OCI-LY1 (cell line): ENCODE results near the gene TMPRSS3.

Experiments used
- H2AFZ ChIP-seq: fragments of 200-600 bp; sonication (generic), shearing (Covaris generic); 2 replicates; pipeline ENCODE4 v1.6.0; 2014; ENCODE audit warnings: antibody characterized with exemption, mild to moderate bottlenecking, low read length
- H3F3A ChIP-seq: fragments of 200-600 bp; sonication (generic), shearing (Covaris generic); 2 replicates; pipeline ENCODE4 v1.6.0; 2014; ENCODE audit warnings: mild to moderate bottlenecking, antibody characterized with exemption, low read length, moderate library complexity; ENCODE audit not compliant: insufficient read depth
- H3K27ac ChIP-seq: fragments of 200-600 bp; sonication (generic); 2 replicates; pipeline ENCODE4 v1.5.1; 2014; ENCODE audit warnings: low read length, mixed run types, mild to moderate bottlenecking, low read depth; ENCODE audit not compliant: poor library complexity, severe bottlenecking
- H3K27me3 ChIP-seq: fragments of 200-600 bp; sonication (generic); 2 replicates; pipeline ENCODE4 v1.6.0; 2014; ENCODE audit warnings: antibody characterized with exemption, mild to moderate bottlenecking, low read length, moderate library complexity; ENCODE audit not compliant: insufficient read depth
- H3K36me3 ChIP-seq: fragments of 200-600 bp; sonication (generic); 2 replicates; pipeline ENCODE4 v1.6.1; 2014; ENCODE audit warnings: mild to moderate bottlenecking, antibody characterized with exemption, low read length, moderate library complexity, mixed read lengths; ENCODE audit not compliant: insufficient read depth
- H3K4me1 ChIP-seq: fragments of 200-600 bp; sonication (generic); 2 replicates; pipeline ENCODE4 v1.5.1; 2014; ENCODE audit warnings: mild to moderate bottlenecking, low read length, moderate library complexity; ENCODE audit not compliant: insufficient read depth, severe bottlenecking
- H3K4me2 ChIP-seq: fragments of 200-600 bp; sonication (generic), shearing (Covaris generic); 2 replicates; pipeline ENCODE4 v1.6.1; 2014; ENCODE audit warnings: low read length
- H3K4me3 ChIP-seq: fragments of 200-600 bp; sonication (generic); 2 replicates; pipeline ENCODE4 v1.5.1; 2014; ENCODE audit warnings: low read length, low read depth, mild to moderate bottlenecking, mixed read lengths; ENCODE audit not compliant: poor library complexity, severe bottlenecking
- H3K79me2 ChIP-seq: fragments of 200-600 bp; shearing (Covaris generic); 2 replicates; pipeline ENCODE4 v1.6.1; 2016; ENCODE audit warnings: mixed run types, low read length, mixed read lengths; ENCODE audit not compliant: insufficient read depth
- H3K9ac ChIP-seq: fragments of 200-600 bp; sonication (generic), shearing (Covaris generic); 2 replicates; pipeline ENCODE4 v1.6.1; 2014; ENCODE audit warnings: mild to moderate bottlenecking, low read length, mixed read lengths
- H3K9me2 ChIP-seq: fragments of 200-600 bp; sonication (generic), shearing (Covaris generic); 2 replicates; pipeline ENCODE4 v1.6.1; 2014; ENCODE audit warnings: low read depth, mild to moderate bottlenecking, low read length, mixed read lengths
- H3K9me3 ChIP-seq: fragments of 200-600 bp; shearing (Covaris generic); 2 replicates; pipeline ENCODE4 v1.6.1; 2014; ENCODE audit warnings: low read length, mixed read lengths
- H4K20me1 ChIP-seq: fragments of 200-600 bp; sonication (generic), shearing (Covaris generic); 2 replicates; pipeline ENCODE4 v1.6.0; 2016; ENCODE audit warnings: mild to moderate bottlenecking, low read length; ENCODE audit not compliant: insufficient read depth
- EZH2 ChIP-seq: fragments of 200-600 bp; sonication (generic), shearing (Covaris generic); IDR thresholded peaks from 2 replicates; pipeline ENCODE4 v1.8.0; 2017; ENCODE audit warnings: borderline replicate concordance, mixed run types, mild to moderate bottlenecking, antibody characterized with exemption, low read length, moderate library complexity, mixed read lengths
- TF ChIP-seq, protein P1 (sequence below): fragments of 200-600 bp; sonication (generic), shearing (Covaris generic); IDR thresholded peaks from 2 replicates; pipeline ENCODE4 v1.5.1; 2017; ENCODE audit warnings: mild to moderate bottlenecking, antibody characterized with exemption, low read length, moderate library complexity, mixed read lengths

TMPRSS3 gene

DNA sequence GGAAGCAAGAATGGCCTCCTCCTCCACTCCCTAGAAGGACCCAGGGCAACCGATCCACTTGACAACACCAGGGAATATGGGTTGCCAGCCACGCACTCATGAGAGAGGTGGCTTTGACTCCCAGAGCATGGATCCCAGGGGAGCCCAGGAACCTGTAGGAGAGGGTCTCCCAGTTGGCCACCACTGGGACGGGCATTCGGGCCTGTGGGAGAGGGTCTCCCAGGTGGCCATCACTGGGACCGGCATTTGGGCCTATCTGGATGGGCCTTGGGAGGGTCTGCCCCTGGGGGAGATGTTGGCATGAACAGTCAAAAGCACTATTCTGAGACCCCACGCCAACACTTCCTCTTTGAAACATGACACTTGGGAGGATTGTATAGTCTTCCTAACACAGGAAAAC is 30.1 kb downstream of the TMPRSS3 start:
- no peaks in the 10 kb centered on the region for H3K36me3 ChIP-seq
- no peaks in the 10 kb centered on the region for H3K4me1 ChIP-seq
- no peaks in the 10 kb centered on the region for H3K9me3 ChIP-seq
- H3K9ac ChIP-seq = no peak overlapping the region
- H3K27me3 ChIP-seq = peaks cover 11% of the 10 kb centered on the region; the same call in 1 of the 2 replicates
- no peak overlapping the region for H3K4me3 ChIP-seq
- H3F3A ChIP-seq = no peaks in the 10 kb centered on the region
- no peak overlapping the region for H3K4me2 ChIP-seq
- H4K20me1 ChIP-seq = no peaks in the 10 kb centered on the region
- H3K27ac ChIP-seq = no peak overlapping the region
- TF ChIP-seq EZH2 = no peak
- TF ChIP-seq, protein P1, sequence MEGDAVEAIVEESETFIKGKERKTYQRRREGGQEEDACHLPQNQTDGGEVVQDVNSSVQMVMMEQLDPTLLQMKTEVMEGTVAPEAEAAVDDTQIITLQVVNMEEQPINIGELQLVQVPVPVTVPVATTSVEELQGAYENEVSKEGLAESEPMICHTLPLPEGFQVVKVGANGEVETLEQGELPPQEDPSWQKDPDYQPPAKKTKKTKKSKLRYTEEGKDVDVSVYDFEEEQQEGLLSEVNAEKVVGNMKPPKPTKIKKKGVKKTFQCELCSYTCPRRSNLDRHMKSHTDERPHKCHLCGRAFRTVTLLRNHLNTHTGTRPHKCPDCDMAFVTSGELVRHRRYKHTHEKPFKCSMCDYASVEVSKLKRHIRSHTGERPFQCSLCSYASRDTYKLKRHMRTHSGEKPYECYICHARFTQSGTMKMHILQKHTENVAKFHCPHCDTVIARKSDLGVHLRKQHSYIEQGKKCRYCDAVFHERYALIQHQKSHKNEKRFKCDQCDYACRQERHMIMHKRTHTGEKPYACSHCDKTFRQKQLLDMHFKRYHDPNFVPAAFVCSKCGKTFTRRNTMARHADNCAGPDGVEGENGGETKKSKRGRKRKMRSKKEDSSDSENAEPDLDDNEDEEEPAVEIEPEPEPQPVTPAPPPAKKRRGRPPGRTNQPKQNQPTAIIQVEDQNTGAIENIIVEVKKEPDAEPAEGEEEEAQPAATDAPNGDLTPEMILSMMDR = no peak
- H3K79me2 ChIP-seq = no peaks in the 10 kb centered on the region
- no peaks in the 10 kb centered on the region for H3K9me2 ChIP-seq
- no peak overlapping the region for H2AFZ ChIP-seq

DNA sequence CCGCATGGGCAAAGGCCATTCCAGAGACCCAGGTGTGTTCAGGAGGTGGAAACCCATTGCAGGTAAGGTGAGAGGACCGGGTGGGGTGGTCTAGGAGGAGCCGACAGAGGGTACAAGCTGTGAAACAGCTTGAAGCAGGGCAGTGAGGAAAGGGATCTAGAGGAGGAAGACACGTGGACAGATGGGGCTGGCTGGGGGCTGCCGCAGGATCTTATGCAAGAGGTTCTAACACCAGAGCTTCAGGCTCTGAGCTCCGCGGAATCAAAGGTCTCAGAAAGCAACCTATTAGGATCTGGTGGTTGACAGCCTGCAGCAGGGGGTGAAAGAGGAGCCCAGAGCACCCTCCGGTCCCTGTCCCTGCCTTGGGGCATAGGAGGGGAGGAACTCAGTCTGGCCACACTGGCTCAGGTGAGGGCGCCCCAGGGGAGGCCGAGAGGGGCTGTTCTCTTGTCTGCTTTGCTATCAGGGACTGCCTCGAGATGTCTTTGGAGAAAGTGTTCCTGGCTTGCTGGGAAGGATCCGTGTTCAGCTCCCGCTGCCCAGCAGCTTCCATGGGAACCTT is 31.5 kb downstream of the TMPRSS3 start:
- H3K27ac ChIP-seq = no peak overlapping the region
- H4K20me1 ChIP-seq = no peaks in the 10 kb centered on the region
- H3K4me3 ChIP-seq = no peak overlapping the region
- peaks cover 19% of the 10 kb centered on the region; the same call in 1 of the 2 replicates for H3K27me3 ChIP-seq
- no peak overlapping the region for H3K4me2 ChIP-seq
- H3K9me3 ChIP-seq = no peaks in the 10 kb centered on the region
- TF ChIP-seq EZH2 = no peak
- TF ChIP-seq, protein P1 = no peak
- H3K79me2 ChIP-seq = no peaks in the 10 kb centered on the region
- H3K9ac ChIP-seq = no peak overlapping the region
- no peaks in the 10 kb centered on the region for H3F3A ChIP-seq
- H3K9me2 ChIP-seq = no peaks in the 10 kb centered on the region
- H3K36me3 ChIP-seq = no peaks in the 10 kb centered on the region
- no peaks in the 10 kb centered on the region for H3K4me1 ChIP-seq
- H2AFZ ChIP-seq = no peak overlapping the region

DNA sequence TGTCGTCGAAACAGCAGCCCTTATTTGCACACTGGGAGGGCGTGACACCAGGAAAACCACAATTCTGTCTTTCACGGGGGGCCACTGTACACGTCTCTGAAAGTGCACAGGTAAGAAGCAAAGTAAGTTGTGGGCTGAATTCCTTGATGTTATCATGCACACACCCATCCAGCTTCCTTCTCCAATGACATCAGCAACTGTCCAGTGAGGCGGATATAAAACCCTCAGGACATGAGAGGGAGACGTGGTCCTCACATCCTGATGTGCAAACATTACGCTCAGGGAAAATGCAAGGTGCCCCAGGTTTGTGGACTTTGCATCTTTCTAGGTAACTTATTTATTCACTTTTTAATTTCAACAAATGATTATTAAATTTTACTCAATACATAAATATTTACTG is 32.5 kb downstream of the TMPRSS3 start:
- H2AFZ ChIP-seq = no peak overlapping the region
- TF ChIP-seq, protein P1 = no peak
- no peak for TF ChIP-seq EZH2
- no peak overlapping the region for H3K4me2 ChIP-seq
- no peak overlapping the region for H3K9ac ChIP-seq
- no peaks in the 10 kb centered on the region for H3K36me3 ChIP-seq
- H3K4me3 ChIP-seq = no peak overlapping the region
- no peaks in the 10 kb centered on the region for H3F3A ChIP-seq
- peaks cover 17% of the 10 kb centered on the region; the same call in 1 of the 2 replicates for H3K27me3 ChIP-seq
- no peaks in the 10 kb centered on the region for H3K79me2 ChIP-seq
- H3K4me1 ChIP-seq = no peaks in the 10 kb centered on the region
- no peaks in the 10 kb centered on the region for H3K9me2 ChIP-seq
- no peaks in the 10 kb centered on the region for H3K9me3 ChIP-seq
- no peaks in the 10 kb centered on the region for H4K20me1 ChIP-seq
- no peak overlapping the region for H3K27ac ChIP-seq
